ENCODE measurements around the gene GZMB. TPM values are rescaled to one million over a fixed set of nuclear protein-coding genes. Genes with fewer than 3 reads are reported as not detected.

Gene GZMB
- total RNA-seq, 1 experiment from 2014 or later = not detected

- no peak overlapping the region for H3K56ac ChIP-seq (ENCODE audit: insufficient read length, low read depth, low read length)
- H3K4me1 Mint-ChIP-seq = no peaks in the 10 kb centered on the region
- no peak overlapping the region for H2BK20ac ChIP-seq (ENCODE audit: low read depth, low read length, poor library complexity, severe bottlenecking)
- WGBS (ENCODE audit: extremely low coverage, insufficient read length, low lambda C conversion rate) = no CpG with 5 or more reads among the region's 1 CpG
- H4K5ac ChIP-seq (ENCODE audit: insufficient read length, low read depth, low read length) = no peak overlapping the region
- peak overlapping the region in 1 of 3 experiments; percentile 86; a peak in 1 of 7 replicates for H3K27ac Mint-ChIP-seq
- H2BK5ac ChIP-seq (ENCODE audit: insufficient read length, low read length) = no peak overlapping the region
- no peak overlapping the region for H3K9ac ChIP-seq (ENCODE audit: extremely low read depth, insufficient read length, low read length)
- H2AK5ac ChIP-seq (ENCODE audit: insufficient read length, low read length) = no peak overlapping the region
- no peaks in the 10 kb centered on the region for H3K79me1 ChIP-seq (ENCODE audit: insufficient read depth, low read depth, low read length, poor library complexity, severe bottlenecking)
- H3K27ac ChIP-seq (ENCODE audit: insufficient read length, low read depth, low read length) = no peak overlapping the region
- no peak overlapping the region for H2AFZ ChIP-seq (ENCODE audit: low read length)
- H3K23me2 ChIP-seq (ENCODE audit: insufficient read length, low read depth, low read length, poor library complexity, severe bottlenecking) = no peaks in the 10 kb centered on the region
- no peaks in the 10 kb centered on the region for H4K20me1 ChIP-seq (ENCODE audit: control insufficient read depth, insufficient read depth, insufficient read length)
- H3K4me3 Mint-ChIP-seq = no peak overlapping the region
- H3K27me3 ChIP-seq (ENCODE audit: insufficient read depth, low read length) = no peaks in the 10 kb centered on the region
- H4K91ac ChIP-seq (ENCODE audit: insufficient read length, low read depth, low read length) = no peak overlapping the region
- H3K27me3 Mint-ChIP-seq (ENCODE audit: low read depth) = peaks cover 2% of the 10 kb centered on the region
- H3K14ac ChIP-seq (ENCODE audit: insufficient read depth, low read length) = no peak overlapping the region
- no peaks in the 10 kb centered on the region for H3K79me2 ChIP-seq (ENCODE audit: insufficient read depth, low read length)
- H3K36me3 Mint-ChIP-seq (ENCODE audit: insufficient read depth in 1 of 3, low read depth in 3 of 3) = peaks cover 0 to 49% (median 0%) of the 10 kb centered on the region in 3 experiments; a peak in 2 of 7 replicates
- no peak overlapping the region for H4K8ac ChIP-seq (replicated peaks; ENCODE audit: insufficient read length, low read depth, low read length)
- no peak overlapping the region for H2BK12ac ChIP-seq (ENCODE audit: insufficient read length, low read depth, low read length)
- H3K4ac ChIP-seq (ENCODE audit: low read depth, low read length) = no peak overlapping the region
- H3K18ac ChIP-seq (ENCODE audit: insufficient read length, low read depth, low read length) = no peak overlapping the region
- H2BK120ac ChIP-seq (ENCODE audit: low read depth, low read length, poor library complexity, severe bottlenecking) = no peak overlapping the region
- H3K4me1 ChIP-seq (ENCODE audit: insufficient read depth, low read length) = no peaks in the 10 kb centered on the region; the same call in 1 of the 2 replicates
- H3K23ac ChIP-seq (ENCODE audit: insufficient read length, low read depth, low read length) = no peak overlapping the region
- peaks cover 0 to 94% of the 10 kb centered on the region in 2 experiments; a peak in 3 of 5 replicates for H3K9me3 Mint-ChIP-seq
- no peak overlapping the region for H3T11ph ChIP-seq (ENCODE audit: low read length)
- no peak for TF ChIP-seq CTCF (conservative IDR thresholded peaks at IDR 0.05)
- no peaks in the 10 kb centered on the region for H3K9me3 ChIP-seq (ENCODE audit: control insufficient read depth, low read depth, low read length)
- no peak overlapping the region for H3K4me2 ChIP-seq (ENCODE audit: insufficient read depth, insufficient read length, low read length)
- DNase-seq = no peak
- H2BK15ac ChIP-seq (ENCODE audit: low read depth, low read length) = no peak overlapping the region
Observed at GRCh38 chr14:24613241-24613640, 20.7 kb downstream of the GZMB start.

Data from H9 (cell line).